ENCODE data around the gene SLC13A3. TPM values are rescaled to one million over a fixed set of nuclear protein-coding genes. Genes with fewer than 3 reads are reported as not detected.

The SLC13A3 gene
- total RNA-seq, 3 donors from 2014 or later (not counting 1 experiment from before 2014, with no cell fraction given) = 0.63 TPM; not detected in 1

DNA sequence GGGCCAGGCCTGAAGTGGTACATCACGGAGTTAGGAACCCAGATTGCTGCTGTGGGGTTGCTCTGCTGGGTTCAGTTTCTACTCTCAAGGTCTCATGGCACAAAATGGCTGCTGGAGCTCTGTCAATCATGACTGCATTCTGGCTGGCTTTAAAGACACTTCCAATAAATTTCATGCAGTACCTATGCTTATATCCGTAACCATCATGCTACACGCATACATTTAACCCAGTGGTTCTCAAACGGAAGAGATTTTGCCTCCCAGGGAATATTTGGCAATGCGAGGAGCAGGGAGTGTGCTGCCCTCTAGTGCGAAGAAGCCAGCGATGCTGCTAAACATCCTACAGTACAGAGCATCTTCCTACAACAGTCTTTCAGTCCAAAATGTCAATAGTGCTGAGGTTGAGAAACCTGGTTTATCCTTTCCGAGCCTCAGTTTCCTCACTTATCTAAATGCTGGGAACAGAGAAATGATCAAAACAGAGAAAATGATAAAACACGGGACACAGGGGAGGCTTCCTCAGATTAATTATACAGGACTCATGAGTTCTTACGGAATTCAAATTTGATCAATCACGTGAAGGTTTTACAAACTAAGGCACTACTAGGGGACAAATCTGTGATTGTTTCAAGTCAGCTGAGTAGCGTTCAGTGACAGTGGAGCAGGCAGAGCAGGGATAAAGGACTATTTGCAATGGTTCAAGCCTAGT, 48.5 kb upstream of the SLC13A3 start:
- WGBS (ENCODE audit: insufficient coverage) = 69% methylated on average over 12 of the region's 12 CpGs

DNA sequence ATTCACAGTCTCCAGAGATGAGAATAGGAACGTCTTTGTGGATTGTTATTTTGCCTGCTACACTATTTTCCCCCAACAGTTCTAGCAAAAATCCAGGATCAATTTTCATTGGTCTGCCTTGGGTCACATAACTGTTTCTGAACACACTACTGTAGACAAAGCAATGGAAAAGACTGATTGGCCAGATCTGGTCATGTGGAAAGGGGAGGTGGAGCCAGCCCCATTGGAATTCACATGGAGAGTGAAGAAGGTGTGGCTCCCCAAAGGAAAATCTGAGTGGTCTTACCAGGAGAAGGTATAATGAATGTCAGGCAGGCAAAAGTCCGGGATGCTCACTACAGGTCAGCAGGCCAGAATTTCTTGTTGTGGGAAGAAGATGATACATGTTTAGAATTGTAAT, 47.5 kb upstream of the SLC13A3 start:
- DNase-seq = no peak
- H3K36me3 ChIP-seq (ENCODE audit: control insufficient read depth, insufficient read depth, low read length) = no peaks in the 10 kb centered on the region
- intact Hi-C loops (cut with micrococcal nuclease) = no loop called here
- no peak overlapping the region for H3K4me3 ChIP-seq (ENCODE audit: low read length)
- ATAC-seq = no peak
- no peaks in the 10 kb centered on the region for H3K9me3 Mint-ChIP-seq
- peaks cover 0 to 5% of the 10 kb centered on the region in 2 donors for H3K4me1 Mint-ChIP-seq
- no peak overlapping the region for H3K27ac Mint-ChIP-seq
- peaks cover 3% of the 10 kb centered on the region for H3K27me3 ChIP-seq (ENCODE audit: control insufficient read depth, insufficient read depth, low read length)
- WGBS (ENCODE audit: insufficient coverage) = 91% methylated on average over 1 of the region's 2 CpGs
- no peak overlapping the region for H3K27ac ChIP-seq (ENCODE audit: low read length)
- no peaks in the 10 kb centered on the region for H3K36me3 Mint-ChIP-seq
- no peak overlapping the region for H3K4me3 Mint-ChIP-seq
- no peaks in the 10 kb centered on the region for H3K9me3 ChIP-seq (ENCODE audit: control insufficient read depth, insufficient read depth, low read length)
- TF ChIP-seq CTCF (IDR thresholded peaks at IDR 0.05) = no peak
- H3K27me3 Mint-ChIP-seq (ENCODE audit: low read depth in 2 of 2) = peaks cover 13 to 34% of the 10 kb centered on the region in 2 donors
- H3K4me1 ChIP-seq (ENCODE audit: control insufficient read depth, insufficient read depth, low read length) = no peaks in the 10 kb centered on the region

More for the DNA sequence above, 48.5 kb upstream of the SLC13A3 start:
- H3K4me3 ChIP-seq (ENCODE audit: low read length) = no peak overlapping the region
- no peaks in the 10 kb centered on the region for H3K4me1 ChIP-seq (ENCODE audit: control insufficient read depth, insufficient read depth, low read length)
- no peak overlapping the region for H3K27ac ChIP-seq (ENCODE audit: low read length)
- ATAC-seq (no peak), DNase-seq (no peak)
- peaks cover 16 to 44% of the 10 kb centered on the region in 2 donors for H3K27me3 Mint-ChIP-seq (ENCODE audit: low read depth in 2 of 2)
- no peaks in the 10 kb centered on the region for H3K4me1 Mint-ChIP-seq
- H3K9me3 ChIP-seq (ENCODE audit: control insufficient read depth, insufficient read depth, low read length) = no peaks in the 10 kb centered on the region
- H3K27me3 ChIP-seq (ENCODE audit: control insufficient read depth, insufficient read depth, low read length) = peaks cover 3% of the 10 kb centered on the region
- no peaks in the 10 kb centered on the region for H3K36me3 Mint-ChIP-seq
- H3K27ac Mint-ChIP-seq = no peak overlapping the region
- no peak overlapping the region for H3K4me3 Mint-ChIP-seq
- intact Hi-C loops (cut with micrococcal nuclease) = no loop called here
- TF ChIP-seq CTCF (IDR thresholded peaks at IDR 0.05) = no peak
- H3K36me3 ChIP-seq (ENCODE audit: control insufficient read depth, insufficient read depth, low read length) = no peaks in the 10 kb centered on the region
- H3K9me3 Mint-ChIP-seq = no peaks in the 10 kb centered on the region

DNA sequence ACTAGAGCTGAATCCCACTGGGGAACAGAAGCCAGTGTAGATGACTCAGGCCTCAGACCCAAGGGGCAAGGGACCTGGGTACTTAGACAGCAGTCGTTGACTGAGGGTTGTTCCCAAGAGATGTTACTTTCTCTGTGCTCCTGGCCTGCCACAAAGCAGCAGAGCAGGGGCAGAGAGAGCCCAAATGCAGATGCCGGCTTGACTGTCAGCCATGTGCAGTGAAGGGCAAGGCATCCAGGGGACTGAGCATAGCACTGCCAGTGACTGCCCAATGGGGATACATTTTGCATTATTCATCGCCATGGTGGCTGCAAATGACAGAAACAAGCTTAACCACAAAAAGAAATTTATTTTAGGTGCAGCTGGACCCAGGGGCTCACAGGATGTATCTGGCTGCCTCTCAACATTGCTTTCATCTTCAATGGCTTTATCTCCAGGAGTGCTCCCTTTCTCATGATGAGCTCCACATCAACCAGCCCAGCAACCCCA, 45.6 kb upstream of the SLC13A3 start:
- Mint-ChIP-seq H3K4me1 (peaks cover 0 to 5% of the 10 kb centered on the region in 2 donors), H3K27me3 (ENCODE audit: low read depth in 2 of 2) (peaks cover 13 to 31% of the 10 kb centered on the region in 2 donors), H3K27ac (no peak overlapping the region), H3K36me3 (no peaks in the 10 kb centered on the region), H3K9me3 (no peaks in the 10 kb centered on the region), H3K4me3 (no peak overlapping the region)
- TF ChIP-seq CTCF (IDR thresholded peaks at IDR 0.05) = no peak
- Histone ChIP-seq H3K27me3 (ENCODE audit: control insufficient read depth, insufficient read depth, low read length) (peaks cover 3% of the 10 kb centered on the region), H3K36me3 (ENCODE audit: control insufficient read depth, insufficient read depth, low read length) (no peaks in the 10 kb centered on the region), H3K4me1 (ENCODE audit: control insufficient read depth, insufficient read depth, low read length) (no peaks in the 10 kb centered on the region), H3K9me3 (ENCODE audit: control insufficient read depth, insufficient read depth, low read length) (no peaks in the 10 kb centered on the region), H3K27ac (ENCODE audit: low read length) (no peak overlapping the region), H3K4me3 (ENCODE audit: low read length) (no peak overlapping the region)
- 52% methylated on average over 3 of the region's 3 CpGs for WGBS (ENCODE audit: insufficient coverage)
- ATAC-seq = no peak
- intact Hi-C loops (cut with micrococcal nuclease) = no loop called here
- DNase-seq = no peak

Data from natural killer cell (primary cell).